SK-N-SH (cell line): ENCODE data around the gene JMJD7. TPM values are rescaled to one million over a fixed set of nuclear protein-coding genes. Genes with fewer than 3 reads are reported as not detected.

Experiments used
- CTCF ChIA-PET: fragments of 300-600, 350-600 bp; formaldehyde crosslinking; extraction: SDS; loops from one replicate; lab custom pipeline; 2021; lab: Yijun Ruan, JAX
- POLR2A ChIA-PET: fragments of 350-600 bp; sonication (Branson Sonifier 250); formaldehyde crosslinking; extraction: SDS; loops from one replicate; lab custom pipeline; 2020; ENCODE audit warnings: antibody characterized with exemption, inconsistent platforms; lab: Yijun Ruan, JAX
- DNase-seq: peaks from one replicate; pipeline ENCODE4 v3.0.0; 2012
- H2AFZ ChIP-seq: fragments of 200-600 bp; sonication (generic); 2 replicates; pipeline ENCODE4 v1.8.1; 2016; ENCODE audit warnings: antibody characterized with exemption, mild to moderate bottlenecking, low read depth
- H3F3A ChIP-seq: fragments of 200-600 bp; sonication (generic); replicated peaks from 2 replicates; pipeline ENCODE3; 2016; ENCODE audit warnings: antibody characterized with exemption, mild to moderate bottlenecking; ENCODE audit not compliant: insufficient read depth
- H3K27ac ChIP-seq, 2 experiments: fragments of 200-500 bp in 1 of 2; fragments of 200-600 bp in 1 of 2; sonication (Bioruptor generic) in 1 of 2; sonication (generic), shearing (Covaris generic) in 1 of 2; 2 replicates each; pipeline versions ENCODE4 v1.5.1 to v1.6.1; 2014 to 2016; ENCODE audit warnings: low read depth in 2 of 2, inconsistent platforms in 1 of 2, low read length in 1 of 2, mild to moderate bottlenecking in 1 of 2, mixed read lengths in 1 of 2
- H3K27me3 ChIP-seq: fragments of 200-600 bp; sonication (generic), shearing (Covaris generic); 2 replicates; pipeline ENCODE4 v1.6.1; 2016; ENCODE audit warnings: mixed run types; ENCODE audit not compliant: insufficient read depth
- H3K36me3 ChIP-seq, 2 experiments: fragments of 200-500 bp in 1 of 2; fragments of 200-600 bp in 1 of 2; sonication (Bioruptor generic) in 1 of 2; sonication (generic) in 1 of 2; replicated peaks in 1 of 2; 2 replicates each; pipeline versions ENCODE3 to v1.5.1; 2014 to 2016; ENCODE audit warnings: low read length in 1 of 2, mild to moderate bottlenecking in 1 of 2; ENCODE audit not compliant: insufficient read depth in 2 of 2, control insufficient read depth in 1 of 2
- H3K4me1 ChIP-seq, 2 experiments: fragments of 200-500 bp in 1 of 2; fragments of 200-600 bp in 1 of 2; sonication (Bioruptor generic) in 1 of 2; sonication (generic), shearing (Covaris generic) in 1 of 2; 2 replicates each; pipeline versions ENCODE4 v1.5.1 to v1.6.1; 2014 to 2016; ENCODE audit warnings: low read depth in 1 of 2, low read length in 1 of 2, mixed run types in 1 of 2; ENCODE audit not compliant: insufficient read depth in 2 of 2, control insufficient read depth in 1 of 2
- H3K4me2 ChIP-seq: fragments of 200-600 bp; sonication (generic), shearing (Covaris generic); 2 replicates; pipeline ENCODE4 v1.6.1; 2017; ENCODE audit warnings: mixed run types
- H3K4me3 ChIP-seq, 2 experiments: fragments of 200-500 bp in 1 of 2; fragments of 200-600 bp in 1 of 2; sonication (Bioruptor generic) in 1 of 2; sonication (generic), shearing (Covaris generic) in 1 of 2; 2 replicates each; pipeline versions ENCODE4 v1.5.1 to v1.8.1; 2014 to 2016; ENCODE audit warnings: low read depth in 2 of 2, inconsistent platforms in 1 of 2, low read length in 1 of 2, mild to moderate bottlenecking in 1 of 2, mixed read lengths in 1 of 2, moderate library complexity in 1 of 2
- H3K79me2 ChIP-seq: fragments of 200-600 bp; sonication (generic); 2 replicates; pipeline ENCODE4 v1.8.1; 2017; ENCODE audit warnings: mild to moderate bottlenecking; ENCODE audit not compliant: insufficient read depth
- H3K9ac ChIP-seq: fragments of 200-600 bp; sonication (generic); 2 replicates; pipeline ENCODE4 v1.6.1; 2017; ENCODE audit warnings: mixed run types
- H3K9me2 ChIP-seq: fragments of 200-600 bp; sonication (generic); 2 replicates; pipeline ENCODE4 v1.6.1; 2017; ENCODE audit warnings: mixed run types
- H3K9me3 ChIP-seq: fragments of 200-600 bp; sonication (generic); 2 replicates; pipeline ENCODE4 v1.6.1; 2017; ENCODE audit warnings: mixed run types, mild to moderate bottlenecking, moderate library complexity
- H4K20me1 ChIP-seq: fragments of 200-600 bp; sonication (generic); 2 replicates; pipeline ENCODE4 v1.6.1; 2017; ENCODE audit warnings: mild to moderate bottlenecking, mixed run types; ENCODE audit not compliant: insufficient read depth
- CHD2 ChIP-seq: fragments of 150-350 bp; IDR thresholded peaks from 2 replicates; pipeline ENCODE4 v1.6.1; 2018; ENCODE audit warnings: low read length; ENCODE audit not compliant: partially characterized antibody
- EP300 ChIP-seq, 2 experiments: IDR thresholded peaks; 2 replicates each; pipeline versions ENCODE4 v1.4.0 to v1.6.1; 2012; ENCODE audit warnings: borderline replicate concordance in 1 of 2, low read depth in 1 of 2, low read length in 1 of 2
- FOXJ3 ChIP-seq: sonication (generic); formaldehyde crosslinking; IDR thresholded peaks from 2 replicates; pipeline ENCODE4 v1.5.1; 2020; ENCODE audit warnings: mild to moderate bottlenecking, missing genetic modification reagents
- GABPA ChIP-seq: IDR thresholded peaks from 2 replicates; pipeline ENCODE4 v1.4.0; 2012; ENCODE audit warnings: low read depth, mild to moderate bottlenecking
- GATA2 ChIP-seq: sonication (generic); formaldehyde crosslinking; IDR thresholded peaks from 2 replicates; pipeline ENCODE4 v1.5.0; 2020; ENCODE audit warnings: mild to moderate bottlenecking, missing genetic modification reagents
- MEF2A ChIP-seq: IDR thresholded peaks from 2 replicates; pipeline ENCODE4 v1.4.0; 2012; ENCODE audit warnings: low read depth, borderline replicate concordance
- NFIC ChIP-seq: IDR thresholded peaks from 2 replicates; pipeline ENCODE4 v1.4.0; 2012; ENCODE audit warnings: borderline replicate concordance
- RAD21 ChIP-seq: IDR thresholded peaks from 2 replicates; pipeline ENCODE4 v1.6.1; 2012; ENCODE audit warnings: mild to moderate bottlenecking, low read length
- RCOR1 ChIP-seq: fragments of 150-350 bp; IDR thresholded peaks from 2 replicates; pipeline ENCODE4 v1.6.1; 2017; ENCODE audit warnings: antibody characterized with exemption, low read length
- RFX5 ChIP-seq: IDR thresholded peaks from 2 replicates; pipeline ENCODE4 v1.6.1; 2012; ENCODE audit warnings: mild to moderate bottlenecking, improper control_type of control experiment, low read length
- TCF12 ChIP-seq: IDR thresholded peaks from 2 replicates; pipeline ENCODE4 v1.4.0; 2012
- WGBS: methylation state at CpG from one replicate; pipeline ENCODE4 v1.1.6; 2017; ENCODE audit warnings: low lambda C conversion rate; 5-methylcytosine and 5-hydroxymethylcytosine counted together
- polyA plus RNA-seq, 3 experiments: library from polyadenylated mRNA; depleted of rRNA; stranded (reverse); fragments of >200 nt; gene quantifications; 2 replicates each; pipeline ENCODE4 v1.2.3, GENCODE V29; 2012
- TF ChIP-seq, protein P1 (sequence below): IDR thresholded peaks from 2 replicates; pipeline ENCODE4 v1.4.0; 2012; ENCODE audit warnings: low read depth, borderline replicate concordance
- TF ChIP-seq, protein P2 (sequence below): IDR thresholded peaks from 2 replicates; pipeline ENCODE4 v1.4.0; 2012; ENCODE audit warnings: low read depth, borderline replicate concordance

Gene JMJD7
- polyA plus RNA-seq, 1 of the 3 experiments (the other 2 are of a cell fraction) = 6.5 TPM

DNA sequence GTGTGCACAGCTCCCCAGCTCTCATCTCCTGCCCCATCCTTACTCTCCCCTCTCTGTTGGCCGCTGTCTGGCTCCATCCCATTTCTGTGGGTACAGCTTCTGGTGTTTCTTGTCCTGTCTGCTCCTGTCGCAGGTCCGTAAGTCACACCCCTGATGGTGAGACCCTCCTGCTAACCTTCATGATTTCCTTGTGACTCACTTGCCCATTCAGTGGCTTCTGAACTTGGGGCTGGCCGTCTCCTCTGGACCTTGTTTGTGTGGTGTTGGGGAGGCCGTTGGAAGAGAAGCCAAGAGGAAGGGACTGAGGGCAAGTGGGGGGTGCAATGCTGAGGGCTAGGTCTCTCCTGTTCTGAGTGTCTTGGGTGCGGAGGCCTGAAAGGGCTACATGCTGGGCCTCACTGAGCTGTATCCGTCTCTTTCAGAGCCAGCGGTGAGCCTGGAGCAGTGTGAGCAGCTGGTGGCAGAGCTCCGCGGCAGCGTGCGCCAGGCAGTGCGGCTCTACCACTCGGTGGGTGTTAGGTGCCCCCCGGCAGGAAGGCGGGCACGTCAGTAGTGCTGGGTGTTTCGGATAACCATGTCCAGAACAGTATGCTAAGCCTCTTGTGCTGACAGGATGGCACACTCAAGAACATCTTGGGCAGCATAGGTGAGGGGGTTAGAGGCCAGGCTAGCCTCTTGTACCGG lies 3.7 kb upstream of the JMJD7 start:
- Histone ChIP-seq H3K4me2 (no peak overlapping the region), H2AFZ (no peak overlapping the region), H3K27ac (no peak overlapping the region), H3K9me3 (no peaks in the 10 kb centered on the region), H3K4me3 (no peak overlapping the region), H3F3A (no peaks in the 10 kb centered on the region), H3K4me1 (peaks cover 3 to 4% of the 10 kb centered on the region in 2 experiments; a peak in 3 of 4 replicates), H3K79me2 (no peaks in the 10 kb centered on the region), H3K27me3 (no peaks in the 10 kb centered on the region), H3K9me2 (no peaks in the 10 kb centered on the region), H4K20me1 (no peaks in the 10 kb centered on the region), H3K36me3 (peaks cover 0 to 44% of the 10 kb centered on the region in 2 experiments), H3K9ac (no peak overlapping the region)
- DNase-seq = no peak
- CTCF ChIA-PET = interaction anchor here (0.7 to 8.6 kb wide), 4 partner anchors 13 to 250 kb away, joined by 3 to 66 read pairs (median 3); no protein-coding TSS in a partner anchor
- TF ChIP-seq RFX5 (no peak), GABPA (no peak), NFIC (no peak), CHD2 (no peak), GATA2 (CRISPR knock-in tag) (no peak), FOXJ3 (CRISPR knock-in tag) (no peak), TCF12 (no peak)
- WGBS = 88% methylated on average over 7 of the region's 19 CpGs
- POLR2A ChIA-PET = no interaction called here

DNA sequence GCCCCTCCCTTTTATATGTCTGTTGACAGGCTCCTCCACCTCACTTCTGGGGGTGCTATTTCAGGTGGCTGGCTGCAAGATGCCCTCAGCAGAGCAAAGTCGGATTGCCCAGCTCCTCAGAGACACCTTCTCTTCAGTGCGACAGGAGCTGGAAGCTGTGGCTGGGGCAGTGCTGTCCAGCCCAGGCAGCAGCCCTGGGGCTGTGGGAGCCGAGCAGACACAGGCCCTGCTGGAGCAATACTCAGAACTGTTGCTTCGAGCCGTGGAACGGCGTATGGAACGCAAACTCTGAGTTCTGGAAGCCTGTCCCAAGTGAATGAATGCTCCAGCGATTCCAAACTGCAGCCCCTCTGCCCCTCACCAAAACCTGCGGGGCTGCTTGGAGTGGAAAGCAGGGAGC lies 2.7 kb upstream of the JMJD7 start:
- Histone ChIP-seq H2AFZ (no peak overlapping the region), H3F3A (no peaks in the 10 kb centered on the region), H3K27ac (no peak overlapping the region), H3K9me2 (no peaks in the 10 kb centered on the region), H3K9ac (no peak overlapping the region), H3K79me2 (no peaks in the 10 kb centered on the region), H3K4me2 (no peak overlapping the region), H3K36me3 (peaks cover 0 to 39% of the 10 kb centered on the region in 2 experiments), H4K20me1 (no peaks in the 10 kb centered on the region), H3K27me3 (no peaks in the 10 kb centered on the region), H3K4me3 (no peak overlapping the region), H3K4me1 (peaks cover 3 to 4% of the 10 kb centered on the region in 2 experiments; a peak in 3 of 4 replicates), H3K9me3 (no peaks in the 10 kb centered on the region)
- POLR2A ChIA-PET = no interaction called here
- no peak for DNase-seq
- TF ChIP-seq TCF12 = no peak
- no peak for TF ChIP-seq MEF2A
- no peak for TF ChIP-seq RFX5
- no peak for TF ChIP-seq NFIC
- TF ChIP-seq RCOR1 = no peak
- TF ChIP-seq RAD21 = no peak
- TF ChIP-seq EP300 (IDR thresholded peaks at IDR 0.05; ENCODE audit: borderline replicate concordance in 1 of 2, low read depth in 1 of 2, low read length in 1 of 2) = no peak
- TF ChIP-seq, protein P1, sequence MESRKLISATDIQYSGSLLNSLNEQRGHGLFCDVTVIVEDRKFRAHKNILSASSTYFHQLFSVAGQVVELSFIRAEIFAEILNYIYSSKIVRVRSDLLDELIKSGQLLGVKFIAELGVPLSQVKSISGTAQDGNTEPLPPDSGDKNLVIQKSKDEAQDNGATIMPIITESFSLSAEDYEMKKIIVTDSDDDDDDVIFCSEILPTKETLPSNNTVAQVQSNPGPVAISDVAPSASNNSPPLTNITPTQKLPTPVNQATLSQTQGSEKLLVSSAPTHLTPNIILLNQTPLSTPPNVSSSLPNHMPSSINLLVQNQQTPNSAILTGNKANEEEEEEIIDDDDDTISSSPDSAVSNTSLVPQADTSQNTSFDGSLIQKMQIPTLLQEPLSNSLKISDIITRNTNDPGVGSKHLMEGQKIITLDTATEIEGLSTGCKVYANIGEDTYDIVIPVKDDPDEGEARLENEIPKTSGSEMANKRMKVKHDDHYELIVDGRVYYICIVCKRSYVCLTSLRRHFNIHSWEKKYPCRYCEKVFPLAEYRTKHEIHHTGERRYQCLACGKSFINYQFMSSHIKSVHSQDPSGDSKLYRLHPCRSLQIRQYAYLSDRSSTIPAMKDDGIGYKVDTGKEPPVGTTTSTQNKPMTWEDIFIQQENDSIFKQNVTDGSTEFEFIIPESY = no peak
- TF ChIP-seq, protein P2, sequence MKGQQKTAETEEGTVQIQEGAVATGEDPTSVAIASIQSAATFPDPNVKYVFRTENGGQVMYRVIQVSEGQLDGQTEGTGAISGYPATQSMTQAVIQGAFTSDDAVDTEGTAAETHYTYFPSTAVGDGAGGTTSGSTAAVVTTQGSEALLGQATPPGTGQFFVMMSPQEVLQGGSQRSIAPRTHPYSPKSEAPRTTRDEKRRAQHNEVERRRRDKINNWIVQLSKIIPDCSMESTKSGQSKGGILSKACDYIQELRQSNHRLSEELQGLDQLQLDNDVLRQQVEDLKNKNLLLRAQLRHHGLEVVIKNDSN = no peak
- CTCF ChIA-PET = interaction anchor here (1.4 to 8.6 kb wide), 3 partner anchors 14 to 251 kb away, joined by 3 to 66 read pairs (median 13); no protein-coding TSS in a partner anchor
- 100% methylated on average over 3 of the region's 10 CpGs for WGBS
